Neural cell (in vitro differentiated cells): ENCODE results near the gene DNAH6.

Experiments
- CTCF ChIP-seq: fragments of 450-650 bp; IDR thresholded peaks from 2 replicates; pipeline ENCODE4 v1.5.1; 2014; ENCODE audit warnings: antibody characterized with exemption, mild to moderate bottlenecking, moderate library complexity; ENCODE audit not compliant: poor library complexity, severe bottlenecking
- POLR2AphosphoS5 ChIP-seq: IDR thresholded peaks from 2 replicates; pipeline ENCODE4 v1.6.1; 2012
- TAF1 ChIP-seq: IDR thresholded peaks from 2 replicates; pipeline ENCODE4 v1.6.1; 2012; ENCODE audit warnings: low read depth

DNA sequence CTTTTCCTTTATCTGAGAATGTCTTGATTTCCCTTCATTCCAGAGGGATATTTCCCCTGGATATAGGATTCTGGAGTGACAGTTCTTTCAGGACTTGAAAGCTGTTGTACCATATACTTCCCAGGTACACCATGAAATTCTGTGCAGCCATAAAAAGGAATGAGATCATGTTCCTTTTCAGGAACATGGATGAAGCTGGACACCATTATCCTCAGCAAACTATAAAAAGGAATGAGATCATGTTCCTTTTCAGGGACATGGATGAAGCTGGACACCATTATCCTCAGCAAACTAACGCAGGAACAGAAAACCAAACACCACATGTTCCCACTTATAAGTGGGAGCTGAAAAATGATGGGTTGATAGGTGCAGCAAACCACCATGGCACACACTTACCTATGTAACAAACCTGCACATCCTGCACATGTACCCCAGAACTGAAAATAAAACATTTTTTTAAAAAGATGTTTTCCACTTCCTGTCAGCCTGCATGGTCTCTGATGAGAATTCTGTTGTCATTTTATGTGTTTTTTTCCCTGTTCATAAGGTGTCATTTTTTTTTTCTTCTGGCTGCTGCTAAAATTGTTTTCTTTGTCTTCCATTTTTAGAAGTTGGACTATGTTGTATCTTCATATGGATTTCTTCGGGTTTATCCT lies 133.3 kb downstream of the DNAH6 start:
- TF ChIP-seq TAF1, result no peak
- no peak for TF ChIP-seq POLR2AphosphoS5
- no peak for TF ChIP-seq CTCF
